Activated CD8-positive, alpha-beta T cell treated with anti-CD3 and anti-CD28 coated beads, Interleukin-2, amount 10 ng/mL, durations not matched to agents 7 days and 5 days (primary cell): Measurements from ENCODE around the gene COL7A1. TPM values are rescaled to one million over a fixed set of nuclear protein-coding genes. Genes with fewer than 3 reads are reported as not detected.

ENCODE experiments used
- ATAC-seq: fragments of 150-1000 bp; cut with Tn5 transposase; one replicate; pipeline ENCODE4 v1.10.0; 2021; ENCODE audit warnings: moderate library complexity
- CTCF ChIA-PET: fragments of 350-600 bp; sonication (Branson Sonifier 250); formaldehyde crosslinking; loops from one replicate; lab custom pipeline; 2021; ENCODE audit warnings: antibody characterized with exemption; lab: Charles Lee
- POLR2A ChIA-PET: fragments of 350-600 bp; sonication (Branson Sonifier 250); formaldehyde crosslinking; loops from one replicate; lab custom pipeline; 2021; ENCODE audit warnings: antibody characterized with exemption; lab: Charles Lee
- DNase-seq: peaks from one replicate; pipeline ENCODE4 v3.0.0-alpha.2; 2020
- H3K27ac Mint-ChIP-seq: one replicate; pipeline ENCODE4 v1.8.0; 2021; ENCODE audit warnings: mild to moderate bottlenecking, mixed read lengths
- H3K27me3 Mint-ChIP-seq: one replicate; pipeline ENCODE4 v1.8.0; 2021; ENCODE audit warnings: low read depth, mixed read lengths
- H3K36me3 Mint-ChIP-seq: one replicate; pipeline ENCODE4 v1.8.0; 2021; ENCODE audit warnings: low read depth, mixed read lengths
- H3K4me1 Mint-ChIP-seq: one replicate; pipeline ENCODE4 v1.8.0; 2021; ENCODE audit warnings: low read depth, mixed read lengths
- H3K4me3 Mint-ChIP-seq: one replicate; pipeline ENCODE4 v1.8.0; 2021; ENCODE audit warnings: mild to moderate bottlenecking, mixed read lengths
- H3K9me3 Mint-ChIP-seq: one replicate; pipeline ENCODE4 v1.8.0; 2022; ENCODE audit warnings: mixed read lengths; ENCODE audit not compliant: insufficient read depth
- total RNA-seq, 2 experiments: library from RNA; stranded (reverse); gene quantifications; one replicate each; pipeline ENCODE4 v1.2.3, GENCODE V29; 2021

COL7A1 gene
- total RNA-seq, 2 experiments from 2014 or later: 1.2 to 1.6 TPM

DNA sequence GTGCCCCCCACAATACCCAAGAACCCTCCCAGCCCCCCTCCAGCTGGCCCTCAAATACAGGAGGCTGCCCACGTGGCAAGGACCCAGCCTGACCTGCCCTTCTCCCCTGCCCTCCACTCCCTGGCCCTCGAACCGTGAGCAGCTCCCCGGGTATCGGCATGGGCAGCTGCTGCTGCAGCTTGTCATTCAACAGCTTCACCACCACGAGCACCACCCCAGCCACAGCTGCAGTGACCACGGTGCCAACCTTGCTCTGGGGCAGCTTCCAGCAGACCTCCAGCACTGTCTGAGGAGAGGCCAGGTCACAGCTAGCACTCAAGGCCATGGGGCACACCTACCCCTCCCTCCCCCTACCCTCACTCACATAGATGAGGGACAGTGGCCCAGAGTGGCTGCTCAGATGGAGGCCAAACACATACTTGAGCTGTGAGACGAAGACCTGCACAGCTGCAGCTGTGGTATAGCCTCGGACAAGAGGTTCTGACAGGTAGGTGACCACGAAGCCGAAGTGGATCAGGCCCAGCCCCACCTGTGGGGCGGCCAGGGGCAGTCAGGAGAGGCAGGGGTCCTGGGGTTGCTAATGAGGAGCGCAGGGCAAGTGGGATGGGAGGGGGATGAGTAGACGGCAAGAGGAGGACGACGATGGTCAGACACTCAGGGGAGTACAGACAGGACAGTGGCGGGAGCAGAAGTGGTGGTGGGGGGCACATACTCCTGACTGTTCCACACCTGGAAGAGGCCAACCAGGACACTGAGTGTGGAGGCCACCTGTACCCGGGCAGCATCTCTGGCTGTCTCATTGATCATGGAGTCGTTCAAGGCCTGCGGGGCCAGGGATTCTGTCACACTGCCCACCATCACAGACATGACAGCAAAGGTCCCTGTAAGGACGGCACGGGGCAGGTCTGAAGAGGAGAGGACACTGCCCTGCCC lies 36.7 kb upstream of the COL7A1 start:
- Mint-ChIP-seq H3K4me1 (peaks cover 26% of the 10 kb centered on the region), H3K27me3 (no peaks in the 10 kb centered on the region), H3K4me3 (no peak overlapping the region), H3K27ac (no peak overlapping the region), H3K9me3 (no peaks in the 10 kb centered on the region), H3K36me3 (peaks cover 32% of the 10 kb centered on the region)
- ChIA-PET CTCF (no interaction called here), POLR2A (interaction anchor here (0.6 kb wide), 1 partner anchor 71 kb away, joined by 3 read pairs; no protein-coding TSS in a partner anchor)
- ATAC-seq (no peak), DNase-seq (no peak)

DNA sequence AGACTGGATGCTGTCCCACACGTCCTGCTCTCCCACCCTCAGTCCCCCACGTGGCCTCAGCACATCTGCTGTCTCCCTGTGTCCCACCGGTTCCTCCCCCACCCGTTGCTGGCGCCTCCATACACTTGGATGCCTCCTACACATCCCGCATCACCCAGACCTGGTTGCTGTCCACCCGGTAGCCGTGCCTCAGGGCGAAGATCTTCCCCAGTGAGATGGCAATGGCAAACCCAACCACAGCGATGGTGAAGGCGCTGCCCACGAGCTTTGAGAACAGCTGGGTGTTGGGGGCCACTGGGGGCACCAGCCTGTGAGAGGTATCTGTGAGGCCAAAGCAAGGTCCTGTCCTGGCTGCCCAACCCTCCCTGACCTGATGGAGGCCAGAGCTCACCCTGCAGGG lies 35.7 kb upstream of the COL7A1 start:
- ChIA-PET CTCF (no interaction called here), POLR2A (no interaction called here)
- Mint-ChIP-seq H3K9me3 (no peaks in the 10 kb centered on the region), H3K4me1 (peaks cover 16% of the 10 kb centered on the region), H3K36me3 (peaks cover 38% of the 10 kb centered on the region), H3K27me3 (no peaks in the 10 kb centered on the region), H3K27ac (no peak overlapping the region), H3K4me3 (no peak overlapping the region)
- DNase-seq (no peak), ATAC-seq (no peak)

DNA sequence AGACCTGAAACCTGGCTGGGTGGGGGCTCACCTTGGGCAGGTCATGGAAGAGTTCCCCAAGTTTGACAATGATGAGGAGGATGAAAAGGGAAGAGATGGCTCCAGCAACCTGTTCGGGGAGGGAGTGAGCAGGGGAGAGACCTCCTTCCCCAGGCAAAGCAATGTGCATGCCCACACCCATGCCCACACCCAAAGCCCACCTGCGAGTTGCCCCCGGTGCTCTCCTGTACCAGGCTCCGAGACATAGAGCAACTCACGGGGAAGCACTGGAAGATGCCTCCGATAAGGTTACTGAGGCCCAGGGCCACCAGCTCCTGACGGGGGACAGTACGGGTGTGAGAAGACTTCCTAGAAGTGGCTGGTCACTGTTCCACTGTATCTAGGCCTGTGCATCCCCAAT lies 35.3 kb upstream of the COL7A1 start:
- H3K27ac Mint-ChIP-seq: no peak overlapping the region
- H3K4me1 Mint-ChIP-seq: peaks cover 14% of the 10 kb centered on the region
- ChIA-PET CTCF (no interaction called here), POLR2A (no interaction called here)
- H3K4me3 Mint-ChIP-seq: no peak overlapping the region
- no peaks in the 10 kb centered on the region for H3K9me3 Mint-ChIP-seq
- no peak for ATAC-seq
- no peak for DNase-seq
- no peaks in the 10 kb centered on the region for H3K27me3 Mint-ChIP-seq
- H3K36me3 Mint-ChIP-seq: peaks cover 38% of the 10 kb centered on the region

DNA sequence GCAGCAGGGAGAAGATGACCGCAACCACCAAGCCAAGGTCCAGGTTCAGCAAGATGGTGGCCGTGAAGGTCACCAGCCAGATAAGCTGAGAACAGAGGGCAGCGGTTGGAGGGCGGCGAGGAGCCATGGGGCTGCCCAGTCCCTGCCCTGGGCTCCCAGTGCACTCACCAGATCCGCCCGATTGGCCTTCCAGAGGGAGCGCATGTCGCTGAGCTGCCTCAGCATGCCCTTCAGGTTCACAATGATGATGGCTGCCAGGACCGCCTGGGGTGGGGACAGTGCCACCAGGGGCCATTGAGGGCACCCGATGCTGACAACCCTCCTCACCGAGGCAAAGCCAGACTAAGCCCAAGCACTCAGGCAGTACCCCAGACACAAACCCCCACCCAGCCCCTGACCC lies 34.8 kb upstream of the COL7A1 start:
- ChIA-PET CTCF (no interaction called here), POLR2A (interaction anchor here (0.8 kb wide), 1 partner anchor 9 kb away, joined by 6 read pairs; the partner anchor contains the start of gene TMEM89)
- no peak overlapping the region for H3K27ac Mint-ChIP-seq
- no peaks in the 10 kb centered on the region for H3K27me3 Mint-ChIP-seq
- H3K4me3 Mint-ChIP-seq: no peak overlapping the region
- H3K4me1 Mint-ChIP-seq: peaks cover 15% of the 10 kb centered on the region
- DNase-seq (no peak), ATAC-seq (no peak)
- H3K9me3 Mint-ChIP-seq: no peaks in the 10 kb centered on the region
- peaks cover 38% of the 10 kb centered on the region for H3K36me3 Mint-ChIP-seq

DNA sequence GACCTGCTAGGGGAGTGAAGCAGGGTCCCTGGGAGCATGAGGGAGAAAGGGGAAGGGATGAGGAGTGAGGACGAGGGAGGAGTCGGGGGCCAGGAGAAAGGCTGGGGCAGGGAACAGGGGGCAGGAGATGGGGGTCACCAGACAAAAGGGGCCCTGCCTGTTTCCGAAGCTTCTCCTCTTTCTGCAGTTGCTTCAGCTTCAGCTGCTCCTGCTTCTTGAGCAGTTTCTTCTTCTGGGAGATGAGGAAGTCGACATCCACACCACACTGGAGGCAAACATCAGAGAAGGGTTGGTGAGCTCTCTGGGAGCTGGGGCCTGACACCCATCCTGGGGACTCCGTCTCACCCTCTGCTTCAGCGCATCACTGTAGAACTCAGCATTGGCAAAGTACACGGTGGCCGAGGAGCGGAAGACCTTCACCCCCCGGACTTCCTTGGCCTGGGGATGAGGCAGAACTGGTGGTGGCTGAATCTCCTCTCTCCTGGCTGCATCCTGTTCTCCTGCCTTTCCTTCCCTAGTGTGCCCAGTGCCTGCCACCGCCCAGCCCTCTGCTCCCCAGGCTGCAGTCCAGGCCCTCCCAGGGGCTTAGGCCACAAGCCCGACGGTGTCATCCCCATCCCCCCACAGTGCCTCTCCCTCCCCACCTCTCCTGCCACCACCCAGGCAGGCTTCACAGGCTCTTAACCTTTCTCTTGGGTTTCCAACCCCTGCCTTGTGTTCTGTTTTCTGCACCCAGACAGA lies 33.3 kb upstream of the COL7A1 start:
- Mint-ChIP-seq H3K27ac (no peak overlapping the region), H3K27me3 (no peaks in the 10 kb centered on the region), H3K4me1 (peaks cover 13% of the 10 kb centered on the region), H3K9me3 (no peaks in the 10 kb centered on the region), H3K4me3 (no peak overlapping the region), H3K36me3 (peaks cover 47% of the 10 kb centered on the region)
- DNase-seq: no peak
- ChIA-PET CTCF (no interaction called here), POLR2A (no interaction called here)
- no peak for ATAC-seq

DNA sequence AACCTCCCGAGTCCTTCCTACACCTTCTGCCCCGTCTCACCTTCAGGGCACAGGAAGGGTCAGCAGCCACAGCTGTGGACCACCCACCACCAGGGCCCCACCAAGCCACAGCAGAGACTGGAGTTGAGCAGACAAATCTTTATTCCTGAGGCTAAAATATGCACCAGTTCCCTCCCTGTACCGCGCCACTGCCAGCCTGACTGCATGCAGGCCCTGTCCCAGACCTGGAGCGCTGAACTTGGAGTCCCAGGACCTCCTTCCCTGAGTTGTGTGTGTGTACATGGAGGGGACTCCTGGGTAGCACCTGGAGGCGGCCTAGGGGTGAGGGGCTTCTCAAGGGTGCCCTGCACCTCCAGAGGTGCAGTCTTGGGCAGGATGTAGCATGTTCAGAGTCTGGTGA lies 30.5 kb upstream of the COL7A1 start:
- Mint-ChIP-seq H3K4me3 (no peak overlapping the region), H3K27ac (no peak overlapping the region), H3K9me3 (no peaks in the 10 kb centered on the region), H3K4me1 (peaks cover 13% of the 10 kb centered on the region), H3K27me3 (no peaks in the 10 kb centered on the region), H3K36me3 (peaks cover 36% of the 10 kb centered on the region)
- POLR2A ChIA-PET: no interaction called here
- CTCF ChIA-PET: interaction anchor here (4.2 kb wide), 1 partner anchor 9 kb away, joined by 42 read pairs; the partner anchor contains the start of gene SLC26A6
- no peak for DNase-seq
- ATAC-seq: no peak

DNA sequence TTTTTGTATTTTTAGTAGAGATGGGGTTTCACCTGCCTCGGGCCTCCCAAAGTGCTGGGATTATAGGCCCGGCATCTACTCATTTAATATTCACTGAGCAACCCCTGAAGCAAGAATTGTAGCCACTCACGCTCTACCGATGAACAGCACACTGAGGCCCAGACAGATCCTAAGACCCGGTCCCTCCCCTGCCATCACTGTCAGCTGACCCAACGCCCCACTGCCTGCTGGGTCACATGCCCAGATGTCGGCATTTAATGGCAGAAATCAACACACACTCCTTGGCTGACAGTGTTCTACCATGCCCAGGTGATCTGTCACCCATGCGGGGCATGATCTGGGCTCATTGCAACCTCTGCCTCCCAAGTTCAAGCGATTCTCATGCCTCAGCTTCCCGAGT lies 29.6 kb upstream of the COL7A1 start:
- DNase-seq: no peak
- Mint-ChIP-seq H3K4me1 (peaks cover 13% of the 10 kb centered on the region), H3K27me3 (no peaks in the 10 kb centered on the region), H3K36me3 (peaks cover 33% of the 10 kb centered on the region), H3K9me3 (no peaks in the 10 kb centered on the region), H3K4me3 (no peak overlapping the region), H3K27ac (no peak overlapping the region)
- CTCF ChIA-PET: interaction anchor here (1.1 to 4.2 kb wide), 3 partner anchors 10 to 273 kb away, joined by 3 to 42 read pairs (median 5); partner anchors contain the start of gene SLC26A6
- POLR2A ChIA-PET: no interaction called here
- no peak for ATAC-seq

DNA sequence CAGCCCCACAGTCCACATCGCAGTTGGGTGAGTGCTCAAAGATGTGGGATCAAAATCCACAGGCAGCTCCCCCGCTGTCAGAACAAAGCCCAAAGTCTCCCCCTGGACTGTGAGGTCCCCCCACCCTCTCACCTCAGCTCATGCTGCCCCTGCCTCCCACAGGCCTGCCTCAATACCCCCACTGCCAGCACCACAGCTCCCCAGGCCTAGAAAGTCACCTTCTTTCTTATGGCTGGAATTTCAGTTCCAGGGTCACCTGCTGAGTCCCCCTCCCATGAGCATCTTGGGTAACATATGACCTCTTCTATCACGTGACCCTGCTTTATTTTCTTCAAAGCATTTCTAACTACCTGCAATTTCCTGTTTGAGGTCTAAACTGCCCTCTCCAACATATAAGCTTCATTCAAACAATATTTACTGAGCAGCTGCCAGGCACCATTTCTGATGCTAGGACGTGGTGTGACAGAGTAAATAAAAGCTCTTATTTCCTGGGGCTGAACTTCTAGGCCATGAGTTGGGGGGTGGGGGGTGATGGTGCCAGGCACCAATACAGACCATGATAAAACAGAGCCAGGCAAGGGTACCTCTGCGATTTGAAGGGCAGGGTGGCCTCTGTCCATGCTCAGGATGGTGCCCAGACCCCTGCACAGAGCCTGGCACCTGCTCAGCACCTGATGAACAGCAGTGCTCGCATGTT lies 28.9 kb upstream of the COL7A1 start:
- ChIA-PET POLR2A (interaction anchor here (0.6 kb wide), 2 partner anchors 92 to 293 kb away, joined by 3 read pairs; no protein-coding TSS in a partner anchor), CTCF (interaction anchor here (1.1 to 4.2 kb wide), 4 partner anchors 11 to 272 kb away, joined by 3 to 42 read pairs (median 4); partner anchors contain the start of genes NCKIPSD and SLC26A6)
- Mint-ChIP-seq H3K4me1 (peaks cover 13% of the 10 kb centered on the region), H3K4me3 (no peak overlapping the region), H3K9me3 (no peaks in the 10 kb centered on the region), H3K27ac (peak overlapping the region; percentile 47), H3K36me3 (peaks cover 26% of the 10 kb centered on the region), H3K27me3 (no peaks in the 10 kb centered on the region)
- ATAC-seq (no peak), DNase-seq (no peak)

DNA sequence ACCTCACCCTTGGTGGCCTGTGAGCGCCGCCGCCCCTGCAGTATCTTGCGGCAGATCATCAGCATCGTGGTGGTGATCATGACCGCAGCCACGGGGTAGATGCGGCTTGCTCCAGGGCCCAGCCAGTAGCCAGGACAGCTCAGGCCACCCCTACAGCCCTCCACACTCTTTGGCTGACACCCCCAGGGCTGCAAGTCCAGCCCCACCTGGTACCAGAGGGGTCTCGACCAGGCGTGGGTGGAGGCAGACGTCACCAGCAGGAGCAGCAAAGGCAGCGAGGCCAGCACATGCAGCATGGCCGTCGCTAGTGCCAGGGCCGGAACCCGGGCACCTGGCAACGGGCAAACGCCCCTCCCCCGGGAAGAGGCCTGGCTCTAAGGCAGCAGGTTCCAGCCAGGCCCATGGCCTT lies 26.3 kb upstream of the COL7A1 start, which contains the start of gene TMEM89:
TMEM89 (minus strand) TSS at position 309 of the 409 bp plus-strand sequence; CDS start at position 296, 13 bp downstream.
- ChIA-PET POLR2A (interaction anchor here (0.7 kb wide), 1 partner anchor 8 kb away, joined by 6 read pairs; no protein-coding TSS in a partner anchor), CTCF (no interaction called here)
- H3K4me1 Mint-ChIP-seq: peaks cover 13% of the 10 kb centered on the region
- no peak within 1 kb of the TSS for H3K27ac Mint-ChIP-seq
- DNase-seq (no peak), ATAC-seq (no peak)
- no peaks in the 10 kb centered on the region for H3K27me3 Mint-ChIP-seq
- H3K4me3 Mint-ChIP-seq: no peak within 1 kb of the TSS
- H3K36me3 Mint-ChIP-seq: peaks cover 21% of the 10 kb centered on the region
- peaks cover 8% of the 10 kb centered on the region for H3K9me3 Mint-ChIP-seq

DNA sequence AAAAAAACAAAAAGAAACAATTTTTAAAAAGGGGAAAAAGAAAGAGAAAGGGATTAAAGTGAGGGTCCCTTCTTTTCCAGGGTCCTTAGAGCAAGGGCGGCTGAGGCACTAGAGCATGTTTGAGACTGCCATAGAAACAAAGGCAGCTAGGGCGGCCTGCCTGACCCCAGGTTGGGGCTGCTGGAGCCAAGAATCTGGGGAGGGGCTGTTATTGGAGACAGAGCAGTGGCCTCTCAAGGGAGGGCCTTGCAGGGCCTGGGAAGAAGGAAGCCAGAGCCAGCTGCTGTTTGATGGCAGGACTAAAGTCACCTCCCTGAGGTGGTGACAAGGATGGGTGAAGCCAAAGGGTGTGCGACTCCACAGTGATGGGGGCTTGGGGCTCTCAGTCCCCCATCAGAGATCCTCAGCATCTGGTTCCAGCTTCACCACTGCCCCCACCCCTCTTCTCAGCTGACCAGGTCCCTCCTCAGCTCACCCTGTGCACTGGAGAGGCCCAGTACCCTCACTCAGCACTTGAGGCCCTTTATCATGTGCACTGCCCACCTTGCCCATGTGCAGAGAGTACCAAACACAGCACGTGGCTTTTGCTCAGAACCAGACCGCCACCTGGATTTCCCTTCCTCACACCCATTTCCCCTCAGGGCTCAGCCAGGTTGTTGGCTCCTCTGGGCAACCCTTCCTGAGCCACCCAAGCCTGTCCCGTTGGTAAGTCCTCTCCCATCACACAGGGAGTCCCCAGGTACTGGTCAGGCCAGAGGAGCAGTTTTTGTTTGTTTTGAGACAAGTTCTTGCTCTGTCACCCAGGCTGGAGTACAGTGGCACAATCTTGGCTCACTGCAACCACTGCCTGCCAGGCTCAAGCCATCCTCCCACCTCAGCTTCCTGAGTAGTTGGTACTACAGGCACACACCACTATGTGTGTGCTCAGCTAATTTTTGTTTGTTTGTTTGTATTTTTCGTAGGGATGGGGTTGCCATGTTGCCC lies 24.7 kb upstream of the COL7A1 start:
- Mint-ChIP-seq H3K9me3 (peaks cover 12% of the 10 kb centered on the region), H3K27ac (no peak overlapping the region), H3K4me3 (no peak overlapping the region), H3K27me3 (no peaks in the 10 kb centered on the region), H3K4me1 (peaks cover 10% of the 10 kb centered on the region), H3K36me3 (peaks cover 18% of the 10 kb centered on the region)
- ChIA-PET POLR2A (interaction anchor here (0.6 to 0.7 kb wide), 2 partner anchors 10 to 16 kb away, joined by 3 read pairs; partner anchors contain the start of gene UQCRC1), CTCF (no interaction called here)
- no peak for DNase-seq
- ATAC-seq: no peak
